Body of pancreas (tissue), 4 donors: ENCODE data around the gene PCK1.

Source experiments
- POLR2A ChIP-seq, 3 donors: fragments of 450-650 bp; IDR thresholded peaks; one replicate each; pipeline ENCODE4 v1.6.1; 2016; ENCODE audit warnings: antibody characterized with exemption in 3 of 3, mild to moderate bottlenecking in 2 of 3
- TF ChIP-seq, protein P1 (sequence below), 7 experiments: fragments of 450-650 bp in 4 of 7; fragments of 200-600 bp in 3 of 7; sonication (generic) in 3 of 7; IDR thresholded peaks; one replicate each; pipeline ENCODE4 v1.5.1; 2016 to 2019; ENCODE audit warnings: antibody characterized with exemption in 7 of 7

DNA sequence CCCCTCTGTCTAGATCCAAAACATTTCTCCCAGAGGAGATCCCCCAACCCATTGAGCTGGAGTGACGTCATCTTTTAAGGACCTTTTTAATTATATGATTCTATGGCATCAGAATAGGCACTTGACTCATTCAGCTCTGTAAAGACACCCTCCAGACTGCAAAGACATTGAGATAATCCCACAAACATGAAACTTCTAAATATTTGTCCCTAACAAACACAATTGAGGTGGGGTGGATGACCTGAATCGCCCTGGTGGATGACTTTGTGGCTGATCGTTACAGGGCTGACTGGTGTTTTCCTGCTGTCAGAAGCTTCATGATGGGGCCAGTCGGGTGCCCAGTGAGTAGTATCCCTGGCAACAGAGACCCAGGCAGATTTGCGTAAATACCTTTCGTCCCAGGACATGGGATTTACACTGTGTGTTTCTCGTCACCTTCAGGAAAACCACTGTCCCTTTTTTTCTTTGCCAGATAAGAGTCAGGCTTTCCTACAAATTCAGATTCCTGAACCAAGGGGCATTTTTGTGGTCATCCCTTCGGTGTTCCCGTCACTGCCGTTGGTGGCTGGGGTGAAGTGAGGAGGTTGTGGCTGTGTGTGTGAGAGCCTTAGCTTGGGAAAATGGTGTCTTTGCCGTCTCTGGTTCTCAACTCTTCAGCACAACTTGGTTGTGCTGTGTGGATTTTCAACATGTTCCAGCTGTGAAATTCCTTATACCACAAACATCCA lies 5.3 kb upstream of the PCK1 start:
- TF ChIP-seq, protein P1, sequence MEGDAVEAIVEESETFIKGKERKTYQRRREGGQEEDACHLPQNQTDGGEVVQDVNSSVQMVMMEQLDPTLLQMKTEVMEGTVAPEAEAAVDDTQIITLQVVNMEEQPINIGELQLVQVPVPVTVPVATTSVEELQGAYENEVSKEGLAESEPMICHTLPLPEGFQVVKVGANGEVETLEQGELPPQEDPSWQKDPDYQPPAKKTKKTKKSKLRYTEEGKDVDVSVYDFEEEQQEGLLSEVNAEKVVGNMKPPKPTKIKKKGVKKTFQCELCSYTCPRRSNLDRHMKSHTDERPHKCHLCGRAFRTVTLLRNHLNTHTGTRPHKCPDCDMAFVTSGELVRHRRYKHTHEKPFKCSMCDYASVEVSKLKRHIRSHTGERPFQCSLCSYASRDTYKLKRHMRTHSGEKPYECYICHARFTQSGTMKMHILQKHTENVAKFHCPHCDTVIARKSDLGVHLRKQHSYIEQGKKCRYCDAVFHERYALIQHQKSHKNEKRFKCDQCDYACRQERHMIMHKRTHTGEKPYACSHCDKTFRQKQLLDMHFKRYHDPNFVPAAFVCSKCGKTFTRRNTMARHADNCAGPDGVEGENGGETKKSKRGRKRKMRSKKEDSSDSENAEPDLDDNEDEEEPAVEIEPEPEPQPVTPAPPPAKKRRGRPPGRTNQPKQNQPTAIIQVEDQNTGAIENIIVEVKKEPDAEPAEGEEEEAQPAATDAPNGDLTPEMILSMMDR (IDR thresholded peaks at IDR 0.05): no peak
- TF ChIP-seq POLR2A (IDR thresholded peaks at IDR 0.05): no peak
